Retina (tissue), 1 donor: ENCODE measurements around the gene ANKRD13D.

Experiments
- DNase-seq: peaks from one replicate; pipeline ENCODE4 v3.0.0-alpha.2; 2016

The ANKRD13D gene

GRCh38 chr11:67287355-67288197 lies 1.5 kb upstream of the ANKRD13D start:
- DNase-seq, result no peak

- no peak for DNase-seq
Observed at GRCh38 chr11:67288198-67288451, 978 bp upstream of the ANKRD13D start.

GRCh38 chr11:67288452-67289225 lies 464 bp upstream of the ANKRD13D start:
- peak; percentile 94 for DNase-seq

GRCh38 chr11:67289651-67290479 lies 762 bp downstream of the ANKRD13D start:
- peak; percentile 53 for DNase-seq

- DNase-seq, result no peak
Observed at GRCh38 chr11:67290801-67291200, 1.7 kb downstream of the ANKRD13D start.

- DNase-seq, result no peak
Observed at GRCh38 chr11:67291481-67292381, 2.6 kb downstream of the ANKRD13D start.

- no peak for DNase-seq
Observed at GRCh38 chr11:67292671-67293070, 3.6 kb downstream of the ANKRD13D start.

- DNase-seq, result no peak
Observed at GRCh38 chr11:67293090-67293489, 4.0 kb downstream of the ANKRD13D start.

- DNase-seq, result no peak
Observed at GRCh38 chr11:67295846-67296245, 6.7 kb downstream of the ANKRD13D start.

- DNase-seq, result no peak
Observed at GRCh38 chr11:67298786-67299185, 9.7 kb downstream of the ANKRD13D start.

GRCh38 chr11:67299471-67300191 lies 10.5 kb downstream of the ANKRD13D start:
- DNase-seq, result no peak

GRCh38 chr11:67300256-67300755 lies 11.2 kb downstream of the ANKRD13D start:
- DNase-seq, result no peak

GRCh38 chr11:67300756-67301312 lies 11.7 kb downstream of the ANKRD13D start:
- DNase-seq, result no peak

- peak; percentile 30 for DNase-seq
Observed at GRCh38 chr11:67301313-67301921, 12.3 kb downstream of the ANKRD13D start.

GRCh38 chr11:67301951-67302516 lies 12.9 kb downstream of the ANKRD13D start:
- peak; percentile 85 for DNase-seq

- peak; percentile 72 for DNase-seq
Observed at GRCh38 chr11:67302571-67303131, 13.5 kb downstream of the ANKRD13D start.

GRCh38 chr11:67303132-67303834 lies 14.2 kb downstream of the ANKRD13D start, which contains the start of gene SSH3:
Gene SSH3, plus strand, starts transcription at chr11:67303530. Its CDS starts 96 bp downstream, at chr11:67303626.
- DNase-seq, result peak; percentile 80

GRCh38 chr11:67303835-67304411 lies 14.8 kb downstream of the ANKRD13D start:
- peak; percentile 77 for DNase-seq
